Retinal pigment epithelial cell (primary cell): ENCODE data around the gene CCM2.

Experiments
- DNase-seq: peaks from one replicate; pipeline ENCODE4 v3.0.0-alpha.2; 2010; ENCODE audit warnings: low read depth
- H3K4me3 ChIP-seq: 2 replicates; pipeline ENCODE4 v1.5.1; 2011; ENCODE audit warnings: mild to moderate bottlenecking, low read length, control low read depth, moderate library complexity
- TF ChIP-seq, protein P1 (sequence below): conservative IDR thresholded peaks from 2 replicates; pipeline ENCODE4 v1.5.1; 2011; ENCODE audit warnings: low read depth, low read length, control low read depth, inconsistent platforms

The CCM2 gene

DNA sequence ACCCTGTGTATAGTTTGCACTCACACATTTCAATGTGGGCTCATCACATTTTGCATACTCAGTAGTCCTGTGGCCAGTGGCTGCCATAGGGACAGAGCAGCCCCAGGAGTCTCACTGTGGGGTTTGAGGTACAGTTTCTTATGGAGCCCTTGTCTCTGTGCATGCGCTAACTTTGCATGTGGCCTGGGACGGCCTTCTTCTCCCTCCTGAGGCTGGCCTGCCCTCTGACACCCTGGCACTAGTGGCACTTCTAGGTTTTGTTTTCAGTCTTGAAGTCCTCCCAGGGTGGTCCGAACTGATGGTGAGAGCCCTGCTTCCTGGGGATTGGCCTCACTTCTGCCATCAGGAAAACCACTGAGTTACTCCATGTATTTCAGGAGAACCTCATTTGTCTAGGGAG lies 67.6 kb downstream of the CCM2 start:
- no peak overlapping the region for H3K4me3 ChIP-seq
- DNase-seq: no peak
- TF ChIP-seq, protein P1, sequence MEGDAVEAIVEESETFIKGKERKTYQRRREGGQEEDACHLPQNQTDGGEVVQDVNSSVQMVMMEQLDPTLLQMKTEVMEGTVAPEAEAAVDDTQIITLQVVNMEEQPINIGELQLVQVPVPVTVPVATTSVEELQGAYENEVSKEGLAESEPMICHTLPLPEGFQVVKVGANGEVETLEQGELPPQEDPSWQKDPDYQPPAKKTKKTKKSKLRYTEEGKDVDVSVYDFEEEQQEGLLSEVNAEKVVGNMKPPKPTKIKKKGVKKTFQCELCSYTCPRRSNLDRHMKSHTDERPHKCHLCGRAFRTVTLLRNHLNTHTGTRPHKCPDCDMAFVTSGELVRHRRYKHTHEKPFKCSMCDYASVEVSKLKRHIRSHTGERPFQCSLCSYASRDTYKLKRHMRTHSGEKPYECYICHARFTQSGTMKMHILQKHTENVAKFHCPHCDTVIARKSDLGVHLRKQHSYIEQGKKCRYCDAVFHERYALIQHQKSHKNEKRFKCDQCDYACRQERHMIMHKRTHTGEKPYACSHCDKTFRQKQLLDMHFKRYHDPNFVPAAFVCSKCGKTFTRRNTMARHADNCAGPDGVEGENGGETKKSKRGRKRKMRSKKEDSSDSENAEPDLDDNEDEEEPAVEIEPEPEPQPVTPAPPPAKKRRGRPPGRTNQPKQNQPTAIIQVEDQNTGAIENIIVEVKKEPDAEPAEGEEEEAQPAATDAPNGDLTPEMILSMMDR: no peak

DNA sequence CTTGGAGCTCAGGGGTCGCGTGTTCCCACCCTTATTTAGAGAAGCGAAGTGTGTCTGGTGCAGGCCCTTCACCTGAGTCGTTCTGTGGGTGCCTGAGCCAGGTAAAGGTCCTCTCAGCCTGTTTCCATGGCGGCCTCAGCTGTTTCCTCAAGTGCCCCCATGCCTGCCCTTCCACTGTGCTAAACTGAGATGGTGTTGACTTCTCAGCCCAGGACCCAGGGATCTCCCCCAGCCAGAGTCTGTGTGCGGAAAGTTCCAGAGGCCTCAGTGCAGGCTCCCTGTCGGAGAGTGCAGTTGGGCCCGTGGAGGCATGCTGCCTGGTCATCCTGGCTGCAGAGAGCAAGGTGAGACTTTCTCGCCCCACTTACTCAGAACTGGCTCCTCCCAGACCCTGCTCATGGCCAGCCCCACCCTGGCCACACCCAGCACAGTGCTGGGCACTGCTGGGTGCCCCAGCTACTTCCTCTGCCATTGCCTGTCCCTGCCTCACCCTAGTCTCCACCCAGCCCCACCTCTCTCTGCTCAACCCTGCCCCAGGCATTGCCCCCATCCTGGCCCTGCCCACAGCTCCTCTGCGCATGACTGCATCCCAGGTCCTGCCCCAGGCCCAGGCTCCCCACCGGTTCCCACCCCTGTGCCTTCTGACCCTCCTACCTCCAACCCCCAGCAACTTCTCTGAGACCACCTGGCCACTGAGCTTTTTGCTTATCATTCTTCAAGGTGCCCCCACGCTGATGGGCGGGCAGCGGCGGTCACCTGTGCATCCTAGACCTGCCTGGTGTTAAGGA lies 68.4 kb downstream of the CCM2 start:
- TF ChIP-seq, protein P1: no peak
- no peak for DNase-seq
- no peak overlapping the region for H3K4me3 ChIP-seq

DNA sequence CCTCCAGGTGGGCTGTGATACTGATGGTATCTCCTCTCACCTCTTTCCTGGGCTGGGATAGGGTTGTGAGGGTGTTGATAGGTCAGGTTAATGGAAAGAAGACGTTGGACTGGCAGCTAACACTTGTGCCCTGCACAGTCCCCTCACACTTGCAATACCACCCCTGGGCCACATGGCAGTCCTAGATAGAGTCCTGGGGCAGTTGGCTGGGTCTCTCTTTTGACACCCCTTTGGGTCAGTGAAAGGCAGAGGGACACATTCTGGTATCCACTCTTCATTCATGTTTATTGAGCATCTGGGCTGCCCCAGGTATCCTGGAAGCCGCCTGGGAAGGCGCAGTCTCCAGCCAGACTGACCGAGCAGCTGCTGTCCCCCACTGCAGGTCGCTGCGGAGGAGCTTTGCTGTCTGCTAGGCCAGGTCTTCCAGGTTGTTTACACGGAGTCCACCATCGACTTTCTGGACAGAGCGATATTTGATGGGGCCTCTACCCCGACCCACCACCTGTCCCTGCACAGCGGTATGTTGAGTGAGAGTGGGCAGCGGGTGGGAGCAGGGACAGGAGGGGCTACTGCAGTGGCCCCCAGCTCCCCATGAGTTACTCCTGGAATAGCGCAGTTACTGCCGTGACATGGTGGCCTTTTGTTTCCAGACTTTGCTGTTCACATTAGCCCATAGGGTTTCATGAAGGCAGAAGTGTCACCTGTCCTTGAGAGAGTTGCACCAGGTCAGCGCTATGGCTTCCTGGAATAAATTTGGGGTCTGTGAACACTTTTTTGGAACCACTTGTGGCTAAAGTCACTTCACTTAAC lies 69.6 kb downstream of the CCM2 start:
- no peak overlapping the region for H3K4me3 ChIP-seq
- TF ChIP-seq, protein P1: no peak
- no peak for DNase-seq

DNA sequence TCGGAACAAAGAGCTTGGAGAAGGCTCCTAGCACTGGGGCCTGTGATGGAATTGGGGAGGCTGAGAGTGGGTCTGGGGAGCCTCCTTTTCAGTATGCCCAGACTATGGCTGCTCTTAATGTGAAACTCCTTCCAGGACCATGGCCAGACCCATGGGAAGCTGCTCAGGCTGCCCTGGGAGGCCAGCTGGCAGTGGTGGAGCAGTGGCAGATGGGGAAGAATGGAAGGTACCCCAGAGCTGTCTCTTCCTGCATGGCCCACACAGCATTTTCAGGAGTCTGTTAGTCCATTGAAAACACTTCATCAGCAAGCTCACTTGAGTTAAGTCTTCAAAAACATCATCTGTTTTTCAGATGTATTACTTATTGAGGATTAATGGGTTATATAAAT lies 70.2 kb downstream of the CCM2 start:
- H3K4me3 ChIP-seq: no peak overlapping the region
- TF ChIP-seq, protein P1: no peak
- no peak for DNase-seq

DNA sequence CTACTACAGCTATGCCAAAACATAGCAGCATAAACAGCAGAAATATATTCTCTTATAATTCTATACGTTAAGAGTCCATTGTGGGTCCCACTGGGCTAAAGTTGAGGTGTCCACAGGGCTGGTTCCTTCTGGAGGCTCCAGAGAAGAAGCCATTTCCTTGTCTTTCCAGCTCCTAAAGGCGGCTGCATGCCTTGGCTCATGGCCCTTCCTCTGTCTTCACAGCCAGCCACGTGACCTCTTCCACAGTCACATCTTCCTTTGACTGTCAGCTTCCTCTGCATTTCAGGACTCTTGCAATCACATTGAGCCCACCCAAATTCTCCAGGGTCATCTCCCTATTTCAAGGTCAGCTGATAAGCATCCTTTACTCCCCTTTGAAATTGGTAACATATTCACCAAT lies 71.5 kb downstream of the CCM2 start:
- no peak overlapping the region for H3K4me3 ChIP-seq
- no peak for DNase-seq
- TF ChIP-seq, protein P1: no peak

DNA sequence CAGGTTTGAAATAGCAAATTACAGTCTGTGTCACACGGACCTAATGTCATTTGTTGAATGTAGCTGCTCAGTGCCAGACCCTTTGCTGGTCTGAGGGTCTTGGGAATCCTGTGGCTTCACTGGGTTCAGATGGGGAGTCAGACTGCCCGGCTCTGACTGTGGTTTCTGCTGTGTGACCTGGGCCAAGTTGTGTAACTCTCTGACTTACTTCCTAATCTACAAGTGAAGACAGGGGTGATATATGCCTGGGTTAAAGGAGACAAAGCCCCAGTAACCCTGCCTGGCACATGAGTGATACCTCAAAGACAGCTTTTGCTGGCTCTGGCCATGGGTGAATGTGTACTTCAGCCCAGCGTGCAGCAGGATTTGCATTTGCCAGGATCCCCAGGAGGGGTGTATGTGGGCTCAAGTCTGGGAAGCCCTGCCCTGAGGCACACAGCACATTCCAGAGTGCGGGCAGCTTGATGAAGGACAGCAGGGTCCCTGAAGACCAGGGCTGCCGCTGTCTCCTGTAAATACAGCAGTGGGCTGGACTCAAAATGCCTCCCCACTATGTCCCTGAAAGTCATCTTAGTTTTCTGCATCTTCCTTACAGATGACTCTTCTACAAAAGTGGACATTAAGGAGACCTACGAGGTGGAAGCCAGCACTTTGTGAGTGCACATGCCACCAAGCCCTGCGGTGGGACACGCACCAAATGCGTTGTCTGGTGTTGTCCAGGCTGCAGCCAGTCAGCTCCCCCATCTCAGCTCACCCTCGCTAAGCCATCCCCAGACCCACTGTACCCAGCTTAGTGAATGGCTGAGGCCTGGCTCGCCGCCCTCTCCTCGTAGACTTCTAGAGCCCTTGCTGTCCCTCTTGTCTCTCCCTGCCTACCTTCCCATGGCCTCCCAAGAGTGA lies 72.4 kb downstream of the CCM2 start:
- TF ChIP-seq, protein P1: no peak
- no peak for DNase-seq
- no peak overlapping the region for H3K4me3 ChIP-seq
